Endothelial cell (in vitro differentiated cells): ENCODE results near the gene ZNF675. TPM values are rescaled to one million over a fixed set of nuclear protein-coding genes. Genes with fewer than 3 reads are reported as not detected.
"Not testable (repeated sequence)": the region's sequence is repeated elsewhere in the genome, so short reads cannot be mapped to it uniquely, and the experiment has no call there.

Experiments used
- DNase-seq: peaks from one replicate; pipeline ENCODE4 v3.0.0; 2021; ENCODE audit warnings: low spot score
- H3K27ac Mint-ChIP-seq: one replicate; pipeline ENCODE4 v1.8.0; 2021; ENCODE audit warnings: mixed read lengths, inconsistent platforms; ENCODE audit not compliant: unreplicated experiment
- H3K27me3 Mint-ChIP-seq: one replicate; pipeline ENCODE4 v1.8.0; 2021; ENCODE audit warnings: mild to moderate bottlenecking, moderate library complexity, mixed read lengths, inconsistent platforms; ENCODE audit not compliant: unreplicated experiment
- H3K36me3 Mint-ChIP-seq: one replicate; pipeline ENCODE4 v1.8.0; 2021; ENCODE audit warnings: mild to moderate bottlenecking, low read depth, mixed read lengths, inconsistent platforms; ENCODE audit not compliant: unreplicated experiment
- H3K4me1 Mint-ChIP-seq: one replicate; pipeline ENCODE4 v1.8.0; 2021; ENCODE audit warnings: mild to moderate bottlenecking, mixed read lengths, inconsistent platforms; ENCODE audit not compliant: unreplicated experiment
- H3K4me3 Mint-ChIP-seq: one replicate; pipeline ENCODE4 v1.8.0; 2021; ENCODE audit warnings: mild to moderate bottlenecking, mixed read lengths, inconsistent platforms; ENCODE audit not compliant: unreplicated experiment
- H3K9me3 Mint-ChIP-seq: one replicate; pipeline ENCODE4 v1.8.0; 2021; ENCODE audit warnings: mixed read lengths, inconsistent platforms; ENCODE audit not compliant: unreplicated experiment
- CTCF ChIP-seq: fragments of 200-600 bp; sonication (generic); IDR thresholded peaks from one replicate; pipeline ENCODE4 v1.5.0; 2021; ENCODE audit warnings: antibody characterized with exemption; ENCODE audit not compliant: unreplicated experiment
- total RNA-seq: library from RNA; stranded (reverse); fragmentation: NEBNext Ultra II Directional; extraction: Animal tissue kit (Norgen Biotek cat#: 25700); gene quantifications from one replicate; pipeline ENCODE4 v1.2.1, GENCODE V29; 2021; ENCODE audit not compliant: unreplicated experiment

The ZNF675 gene
- total RNA-seq, 1 donor from 2014 or later: 17.4 TPM

GRCh38 chr19:23709347-23709746 lies 22.3 kb upstream of the ZNF675 start:
- DNase-seq: no peak
- no peak overlapping the region for H3K27ac Mint-ChIP-seq
- H3K27me3 Mint-ChIP-seq: no peaks in the 10 kb centered on the region
- H3K36me3 Mint-ChIP-seq: no peaks in the 10 kb centered on the region
- H3K9me3 Mint-ChIP-seq: peaks cover 3% of the 10 kb centered on the region
- no peak for TF ChIP-seq CTCF
- no peak overlapping the region for H3K4me3 Mint-ChIP-seq
- no peaks in the 10 kb centered on the region for H3K4me1 Mint-ChIP-seq

- no peak overlapping the region for H3K4me3 Mint-ChIP-seq
- DNase-seq: no peak
- no peaks in the 10 kb centered on the region for H3K36me3 Mint-ChIP-seq
- H3K27ac Mint-ChIP-seq: no peak overlapping the region
- TF ChIP-seq CTCF: no peak
- peaks cover 3% of the 10 kb centered on the region for H3K9me3 Mint-ChIP-seq
- H3K4me1 Mint-ChIP-seq: no peaks in the 10 kb centered on the region
- no peaks in the 10 kb centered on the region for H3K27me3 Mint-ChIP-seq
Observed at GRCh38 chr19:23706657-23707056, 19.6 kb upstream of the ZNF675 start.

GRCh38 chr19:23699521-23699860 lies 12.5 kb upstream of the ZNF675 start:
- TF ChIP-seq CTCF: no peak
- no peak overlapping the region for H3K27ac Mint-ChIP-seq
- H3K4me1 Mint-ChIP-seq: no peaks in the 10 kb centered on the region

GRCh38 chr19:23698711-23699520 lies 11.9 kb upstream of the ZNF675 start:
- peaks cover 2% of the 10 kb centered on the region for H3K27me3 Mint-ChIP-seq
- H3K4me3 Mint-ChIP-seq: no peak overlapping the region
- TF ChIP-seq CTCF: no peak
- no peak overlapping the region for H3K27ac Mint-ChIP-seq
- H3K9me3 Mint-ChIP-seq: no peaks in the 10 kb centered on the region
- H3K4me1 Mint-ChIP-seq: no peaks in the 10 kb centered on the region
- H3K36me3 Mint-ChIP-seq: no peaks in the 10 kb centered on the region
- no peak for DNase-seq

More at GRCh38 chr19:23699521-23699860, 12.5 kb upstream of the ZNF675 start:
- Mint-ChIP-seq H3K4me3 (no peak overlapping the region), H3K9me3 (no peaks in the 10 kb centered on the region), H3K36me3 (no peaks in the 10 kb centered on the region), H3K27me3 (peaks cover 2% of the 10 kb centered on the region)
- no peak for DNase-seq

GRCh38 chr19:23692937-23693336 lies 5.9 kb upstream of the ZNF675 start:
- H3K4me3 Mint-ChIP-seq, H3K4me1 Mint-ChIP-seq, H3K27ac Mint-ChIP-seq, DNase-seq, H3K36me3 Mint-ChIP-seq, H3K9me3 Mint-ChIP-seq, H3K27me3 Mint-ChIP-seq: not testable (repeated sequence)
